ENCODE measurements around the gene RABGAP1L. TPM values are rescaled to one million over a fixed set of nuclear protein-coding genes. Genes with fewer than 3 reads are reported as not detected.

RABGAP1L gene
- total and polyA plus RNA-seq, 11 donors: 18.6 to 195 (median 98.4) TPM

- peaks cover 0 to 13% (median 6%) of the 10 kb centered on the region in 12 donors for H3K9me3 ChIP-seq
- H3K27me3 ChIP-seq: no peaks in the 10 kb centered on the region
- H3K27ac ChIP-seq: no peak overlapping the region
- whole genome bisulfite sequencing, 4 donors: 82 to 87% (median 84%) methylated on average over 10 of the region's 10 CpGs
- ATAC-seq: no peak
- intact Hi-C loops (cut with DNase I): no loop called here
- no peaks in the 10 kb centered on the region for H3K4me1 ChIP-seq
- TF ChIP-seq POLR2A (IDR thresholded peaks at IDR 0.05): no peak
- TF ChIP-seq, protein P1, sequence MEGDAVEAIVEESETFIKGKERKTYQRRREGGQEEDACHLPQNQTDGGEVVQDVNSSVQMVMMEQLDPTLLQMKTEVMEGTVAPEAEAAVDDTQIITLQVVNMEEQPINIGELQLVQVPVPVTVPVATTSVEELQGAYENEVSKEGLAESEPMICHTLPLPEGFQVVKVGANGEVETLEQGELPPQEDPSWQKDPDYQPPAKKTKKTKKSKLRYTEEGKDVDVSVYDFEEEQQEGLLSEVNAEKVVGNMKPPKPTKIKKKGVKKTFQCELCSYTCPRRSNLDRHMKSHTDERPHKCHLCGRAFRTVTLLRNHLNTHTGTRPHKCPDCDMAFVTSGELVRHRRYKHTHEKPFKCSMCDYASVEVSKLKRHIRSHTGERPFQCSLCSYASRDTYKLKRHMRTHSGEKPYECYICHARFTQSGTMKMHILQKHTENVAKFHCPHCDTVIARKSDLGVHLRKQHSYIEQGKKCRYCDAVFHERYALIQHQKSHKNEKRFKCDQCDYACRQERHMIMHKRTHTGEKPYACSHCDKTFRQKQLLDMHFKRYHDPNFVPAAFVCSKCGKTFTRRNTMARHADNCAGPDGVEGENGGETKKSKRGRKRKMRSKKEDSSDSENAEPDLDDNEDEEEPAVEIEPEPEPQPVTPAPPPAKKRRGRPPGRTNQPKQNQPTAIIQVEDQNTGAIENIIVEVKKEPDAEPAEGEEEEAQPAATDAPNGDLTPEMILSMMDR (IDR thresholded peaks at IDR 0.05): no peak
- no peak for DNase-seq
- peaks cover 0 to 9% (median 2%) of the 10 kb centered on the region in 9 donors for H3K36me3 ChIP-seq
- no peak overlapping the region for H3K4me3 ChIP-seq
Measured at GRCh38 chr1:174297351-174297750, 138.0 kb downstream of the RABGAP1L start.

DNA sequence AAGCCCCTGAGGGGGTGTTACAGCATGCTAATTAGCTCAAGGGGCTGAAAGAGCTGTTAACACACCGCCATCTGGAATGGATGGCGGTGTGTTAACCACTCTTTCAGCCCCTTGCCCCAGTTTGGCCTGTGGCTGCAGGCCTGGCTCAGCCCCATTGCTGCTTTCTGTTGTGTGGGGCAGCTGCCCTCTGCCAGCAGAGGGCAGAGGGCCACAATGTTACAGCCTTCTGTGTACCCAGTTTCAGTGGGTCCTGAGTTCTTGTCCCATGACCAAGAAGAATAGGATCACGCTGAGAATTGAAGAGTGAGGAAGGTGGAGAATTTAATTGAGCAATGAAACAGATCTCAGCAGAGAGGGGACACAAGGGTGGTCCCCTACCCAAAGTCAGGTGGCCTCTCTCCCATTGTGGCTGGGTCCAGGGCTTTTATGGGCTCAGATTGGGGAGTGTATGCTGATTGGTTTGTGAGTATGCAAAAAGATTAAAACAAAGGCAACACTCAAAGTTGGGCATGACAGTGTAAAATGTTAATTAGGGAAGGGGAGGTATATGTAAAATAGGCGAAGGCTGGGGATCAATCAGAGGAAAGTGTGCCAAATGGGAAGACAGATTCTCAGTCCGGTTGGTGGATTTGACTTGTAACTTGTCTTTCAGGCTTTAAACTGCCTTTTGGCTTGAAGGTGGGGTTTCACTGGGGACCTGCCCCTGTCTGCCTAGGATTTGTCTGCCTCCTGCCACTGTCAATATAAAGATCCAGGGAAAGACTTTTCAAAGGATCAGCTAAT, 142.2 kb downstream of the RABGAP1L start:
- TF ChIP-seq, protein P1 (IDR thresholded peaks at IDR 0.05): no peak
- no peak for TF ChIP-seq POLR2A (IDR thresholded peaks at IDR 0.05)
- H3K27ac ChIP-seq: no peak overlapping the region
- peaks cover 0 to 14% (median 6%) of the 10 kb centered on the region in 12 donors for H3K9me3 ChIP-seq
- ATAC-seq (no peak), DNase-seq (no peak)
- no peaks in the 10 kb centered on the region for H3K4me1 ChIP-seq
- no peak overlapping the region for H3K4me3 ChIP-seq
- H3K36me3 ChIP-seq: peaks cover 0 to 22% (median 9%) of the 10 kb centered on the region in 9 donors
- intact Hi-C loops (cut with DNase I): no loop called here
- no peaks in the 10 kb centered on the region for H3K27me3 ChIP-seq
- WGBS, 4 donors: 90 to 99% (median 97%) methylated on average over 5 of the region's 5 CpGs

- H3K27me3 ChIP-seq: no peaks in the 10 kb centered on the region
- peaks cover 0 to 36% (median 8%) of the 10 kb centered on the region in 9 donors for H3K36me3 ChIP-seq
- intact Hi-C loops (cut with DNase I): no loop called here
- H3K4me1 ChIP-seq: no peaks in the 10 kb centered on the region
- TF ChIP-seq, protein P1 (IDR thresholded peaks at IDR 0.05): no peak
- no peak for TF ChIP-seq POLR2A (IDR thresholded peaks at IDR 0.05)
- no peak overlapping the region for H3K4me3 ChIP-seq
- H3K9me3 ChIP-seq: peaks cover 0 to 46% (median 7%) of the 10 kb centered on the region in 12 donors
- ATAC-seq (no peak), DNase-seq (no peak)
- H3K27ac ChIP-seq: no peak overlapping the region
Measured at GRCh38 chr1:174308604-174309003, 149.3 kb downstream of the RABGAP1L start.

- H3K9me3 ChIP-seq: peaks cover 0 to 55% (median 11%) of the 10 kb centered on the region in 12 donors
Measured at GRCh38 chr1:174309490-174309889, 150.2 kb downstream of the RABGAP1L start.

More at GRCh38 chr1:174309490-174309889, 150.2 kb downstream of the RABGAP1L start:
- intact Hi-C loops (cut with DNase I): no loop called here
- no peak for TF ChIP-seq POLR2A (IDR thresholded peaks at IDR 0.05)
- TF ChIP-seq, protein P1 (IDR thresholded peaks at IDR 0.05): no peak
- ATAC-seq: no peak
- H3K27ac ChIP-seq: no peak overlapping the region
- no peaks in the 10 kb centered on the region for H3K27me3 ChIP-seq
- no peak overlapping the region for H3K4me3 ChIP-seq
- no peaks in the 10 kb centered on the region for H3K4me1 ChIP-seq
- no peak for DNase-seq
- H3K36me3 ChIP-seq: peaks cover 0 to 36% (median 8%) of the 10 kb centered on the region in 9 donors
